B cell (primary cell): ENCODE measurements around the gene RUSF1. TPM values are rescaled to one million over a fixed set of nuclear protein-coding genes. Genes with fewer than 3 reads are reported as not detected.

Source experiments
- ATAC-seq: fragments of 200-7000 bp; cut with Tn5 transposase; one replicate; pipeline ENCODE4 v1.10.0; 2021; ENCODE audit warnings: low read depth, mild to moderate bottlenecking, moderate number of reproducible peaks, moderate library complexity
- CTCF ChIA-PET: fragments of 350-600 bp; sonication (Branson Sonifier 250); formaldehyde crosslinking; loops from one replicate; lab custom pipeline; 2021; ENCODE audit warnings: antibody characterized with exemption, inconsistent platforms; lab: Charles Lee
- POLR2A ChIA-PET: fragments of 350-600 bp; sonication (Branson Sonifier 250); formaldehyde crosslinking; loops from one replicate; lab custom pipeline; 2021; ENCODE audit warnings: antibody characterized with exemption; lab: Charles Lee
- DNase-seq: peaks from one replicate; pipeline ENCODE4 v3.0.0; 2013
- H2AFZ ChIP-seq: 2 replicates; pipeline ENCODE4 v1.6.1; 2012; ENCODE audit warnings: mild to moderate bottlenecking, low read depth, low read length; ENCODE audit not compliant: insufficient read depth, poor library complexity, severe bottlenecking
- H3K27ac ChIP-seq, 2 donors: 1 replicate in 1 of 2; 2 replicates in 1 of 2; pipeline ENCODE4 v1.5.1; 2012 to 2013; ENCODE audit warnings: low read length in 2 of 2, mild to moderate bottlenecking in 2 of 2, moderate library complexity in 1 of 2
- H3K27me3 ChIP-seq, 4 experiments: fragments of 200-600 bp in 1 of 4; sonication (generic) in 1 of 4; replicated peaks in 1 of 4; 1 replicate in 2 of 4; 2 replicates in 2 of 4; pipeline versions ENCODE4 v1.6.1 to v1.7.0; 2013 to 2016; ENCODE audit warnings: low read length in 3 of 4, mild to moderate bottlenecking in 2 of 4, mixed read lengths in 1 of 4, moderate library complexity in 1 of 4; ENCODE audit not compliant: insufficient read depth in 4 of 4, control insufficient read depth in 3 of 4; ENCODE audit errors: control extremely low read depth in 1 of 4
- H3K36me3 ChIP-seq, 2 experiments: replicated peaks in 1 of 2; 1 replicate in 1 of 2; 2 replicates in 1 of 2; pipeline versions ENCODE4 v1.6.1 to v1.7.1; 2013; ENCODE audit warnings: low read length in 1 of 2; ENCODE audit not compliant: insufficient read depth in 2 of 2, control insufficient read depth in 1 of 2; ENCODE audit errors: control extremely low read depth in 1 of 2, extremely low read depth in 1 of 2
- H3K4me1 ChIP-seq, 2 donors: fragments of 200-600 bp in 1 of 2; sonication (generic) in 1 of 2; 1 replicate in 1 of 2; 2 replicates in 1 of 2; pipeline versions ENCODE4 v1.5.1 to v1.6.1; 2013 to 2017; ENCODE audit warnings: low read length in 2 of 2; ENCODE audit not compliant: control insufficient read depth in 2 of 2, insufficient read depth in 2 of 2
- H3K4me2 ChIP-seq: replicated peaks from 2 replicates; pipeline ENCODE3; 2012; ENCODE audit warnings: mild to moderate bottlenecking, low read depth, low read length; ENCODE audit not compliant: poor library complexity, severe bottlenecking
- H3K4me3 ChIP-seq, 5 experiments: fragments of 200-600 bp in 1 of 5; sonication (generic) in 1 of 5; 1 replicate in 3 of 5; 2 replicates in 2 of 5; pipeline versions ENCODE4 v1.5.1 to v1.7.0; 2011 to 2016; ENCODE audit warnings: low read length in 4 of 5, mild to moderate bottlenecking in 4 of 5, low read depth in 2 of 5, control low read depth in 1 of 5, moderate library complexity in 1 of 5; ENCODE audit not compliant: insufficient read depth in 1 of 5; ENCODE audit errors: control extremely low read depth in 1 of 5, extremely low read depth in 1 of 5
- H3K79me2 ChIP-seq: fragments of 200-600 bp; sonication (generic); one replicate; pipeline ENCODE4 v1.6.0; 2016; ENCODE audit warnings: low read length; ENCODE audit not compliant: control insufficient read depth, insufficient read depth
- H3K9ac ChIP-seq: fragments of 200-600 bp; sonication (generic); 2 replicates; pipeline ENCODE4 v1.6.1; 2017; ENCODE audit warnings: mild to moderate bottlenecking, low read length, moderate library complexity
- H3K9me3 ChIP-seq, 3 donors: one replicate each; pipeline versions ENCODE4 v1.6.1 to v1.7.1; 2013; ENCODE audit warnings: low read length in 2 of 3; ENCODE audit not compliant: control insufficient read depth in 2 of 3, insufficient read depth in 1 of 3; ENCODE audit errors: control extremely low read depth in 1 of 3
- H4K20me1 ChIP-seq: 2 replicates; pipeline ENCODE4 v1.6.0; 2012; ENCODE audit warnings: mild to moderate bottlenecking, low read length; ENCODE audit not compliant: insufficient read depth, control insufficient read depth, poor library complexity, severe bottlenecking
- H3K27ac Mint-ChIP-seq: one replicate; pipeline ENCODE4 v1.8.0; 2021; ENCODE audit warnings: mixed read lengths
- H3K27me3 Mint-ChIP-seq: one replicate; pipeline ENCODE4 v1.8.0; 2021; ENCODE audit warnings: mixed read lengths
- H3K4me1 Mint-ChIP-seq: one replicate; pipeline ENCODE4 v1.8.0; 2021; ENCODE audit warnings: mixed read lengths
- H3K4me3 Mint-ChIP-seq: one replicate; pipeline ENCODE4 v1.8.0; 2021; ENCODE audit warnings: mixed read lengths
- H3K9me3 Mint-ChIP-seq: one replicate; pipeline ENCODE4 v1.8.0; 2022; ENCODE audit warnings: mixed read lengths; ENCODE audit not compliant: insufficient read depth
- CTCF ChIP-seq: fragments of 200-600 bp; IDR thresholded peaks from one replicate; pipeline ENCODE4 v1.8.0; 2022; ENCODE audit warnings: antibody characterized with exemption, mild to moderate bottlenecking
- EZH2 ChIP-seq: IDR thresholded peaks from 2 replicates; pipeline ENCODE4 v1.6.1; 2012; ENCODE audit warnings: borderline replicate concordance, low read depth, mild to moderate bottlenecking, moderate library complexity, low read length; ENCODE audit not compliant: insufficient read depth, poor library complexity, severe bottlenecking
- WGBS: methylation state at CpG from one replicate; pipeline ENCODE4 v1.1.5; 2013; ENCODE audit warnings: missing lambda C conversion rate; ENCODE audit not compliant: insufficient coverage; 5-methylcytosine and 5-hydroxymethylcytosine counted together
- intact Hi-C: fragments of 100-400 bp; cut with micrococcal nuclease; formaldehyde crosslinking; loops from one replicate; pipeline ENCODE4 v1.10.0; 2022
- polyA plus RNA-seq: library from polyadenylated mRNA; depleted of rRNA; stranded (reverse); fragments of >200 nt; gene quantifications from 2 replicates; pipeline ENCODE4 v1.2.3, GENCODE V29; 2012
- total RNA-seq, 2 donors: library from RNA; stranded (reverse); fragments of 120-200 nt in 1 of 2; gene quantifications; 1 replicate in 1 of 2; 2 replicates in 1 of 2; pipeline versions ENCODE4 v1.2.3 to v1.2.4, GENCODE V29; 2013 to 2022

RUSF1 gene
- total and polyA plus RNA-seq, 2 donors (not counting 1 experiment from before 2014, with no cell fraction given) = 103 to 132 TPM

- Histone ChIP-seq H3K27ac (no peak overlapping the region), H3K4me2 (no peak overlapping the region), H3K36me3 (no peaks in the 10 kb centered on the region), H2AFZ (no peak overlapping the region), H3K9me3 (peaks cover 0 to 2% (median 0%) of the 10 kb centered on the region in 3 donors), H3K4me3 (no peak overlapping the region), H3K9ac (no peak overlapping the region), H3K79me2 (no peaks in the 10 kb centered on the region), H3K4me1 (no peaks in the 10 kb centered on the region), H3K27me3 (no peaks in the 10 kb centered on the region), H4K20me1 (no peaks in the 10 kb centered on the region)
- ChIA-PET POLR2A (no interaction called here), CTCF (interaction anchor here (1.3 kb wide), 1 partner anchor 13 kb away, joined by 3 read pairs; no protein-coding TSS in a partner anchor)
- DNase-seq (no peak), ATAC-seq (no peak)
- Mint-ChIP-seq H3K27me3 (peaks cover 9% of the 10 kb centered on the region), H3K27ac (no peak overlapping the region), H3K9me3 (no peaks in the 10 kb centered on the region), H3K4me1 (no peaks in the 10 kb centered on the region), H3K4me3 (no peak overlapping the region)
- TF ChIP-seq CTCF = no peak
- no peak for TF ChIP-seq EZH2
- 100% methylated on average over 2 of the region's 6 CpGs for WGBS
- intact Hi-C loops = no loop called here
Measured at GRCh38 chr16:31522071-31522470, 13.9 kb upstream of the RUSF1 start.

GRCh38 chr16:31521368-31521767 lies 13.2 kb upstream of the RUSF1 start:
- Histone ChIP-seq H3K4me1 (no peaks in the 10 kb centered on the region), H3K4me3 (no peak overlapping the region), H3K27ac (no peak overlapping the region), H3K9me3 (peaks cover 0 to 4% (median 0%) of the 10 kb centered on the region in 3 donors), H3K79me2 (no peaks in the 10 kb centered on the region), H3K9ac (no peak overlapping the region), H2AFZ (no peak overlapping the region), H3K36me3 (no peaks in the 10 kb centered on the region), H4K20me1 (no peaks in the 10 kb centered on the region), H3K4me2 (no peak overlapping the region), H3K27me3 (no peaks in the 10 kb centered on the region)
- ATAC-seq (no peak), DNase-seq (no peak)
- H3K4me3 Mint-ChIP-seq = no peak overlapping the region
- 70% methylated on average over 2 of the region's 3 CpGs for WGBS
- CTCF ChIA-PET = interaction anchor here (1.3 kb wide), 1 partner anchor 14 kb away, joined by 3 read pairs; no protein-coding TSS in a partner anchor
- H3K9me3 Mint-ChIP-seq = no peaks in the 10 kb centered on the region
- H3K27me3 Mint-ChIP-seq = peaks cover 12% of the 10 kb centered on the region
- intact Hi-C loops = no loop called here
- H3K27ac Mint-ChIP-seq = no peak overlapping the region
- POLR2A ChIA-PET = no interaction called here
- TF ChIP-seq CTCF (no peak), EZH2 (no peak)
- no peaks in the 10 kb centered on the region for H3K4me1 Mint-ChIP-seq
